GM18505 (cell line): ENCODE data around the gene GMPR.
A peak's percentile ranks its signal among the peaks of the same experiment; 100 is the strongest.

ENCODE experiments used
- ATAC-seq: cut with Tn5 transposase; IDR thresholded peaks from one replicate; pipeline ENCODE4 v1.9.1; 2021; ENCODE audit not compliant: unreplicated experiment
- POLR2A ChIP-seq: IDR thresholded peaks from 4 replicates; pipeline ENCODE4 v1.6.1; 2011; ENCODE audit warnings: borderline replicate concordance; ENCODE audit not compliant: insufficient read depth, insufficient read length; ENCODE audit errors: extremely low read depth

GMPR gene

DNA sequence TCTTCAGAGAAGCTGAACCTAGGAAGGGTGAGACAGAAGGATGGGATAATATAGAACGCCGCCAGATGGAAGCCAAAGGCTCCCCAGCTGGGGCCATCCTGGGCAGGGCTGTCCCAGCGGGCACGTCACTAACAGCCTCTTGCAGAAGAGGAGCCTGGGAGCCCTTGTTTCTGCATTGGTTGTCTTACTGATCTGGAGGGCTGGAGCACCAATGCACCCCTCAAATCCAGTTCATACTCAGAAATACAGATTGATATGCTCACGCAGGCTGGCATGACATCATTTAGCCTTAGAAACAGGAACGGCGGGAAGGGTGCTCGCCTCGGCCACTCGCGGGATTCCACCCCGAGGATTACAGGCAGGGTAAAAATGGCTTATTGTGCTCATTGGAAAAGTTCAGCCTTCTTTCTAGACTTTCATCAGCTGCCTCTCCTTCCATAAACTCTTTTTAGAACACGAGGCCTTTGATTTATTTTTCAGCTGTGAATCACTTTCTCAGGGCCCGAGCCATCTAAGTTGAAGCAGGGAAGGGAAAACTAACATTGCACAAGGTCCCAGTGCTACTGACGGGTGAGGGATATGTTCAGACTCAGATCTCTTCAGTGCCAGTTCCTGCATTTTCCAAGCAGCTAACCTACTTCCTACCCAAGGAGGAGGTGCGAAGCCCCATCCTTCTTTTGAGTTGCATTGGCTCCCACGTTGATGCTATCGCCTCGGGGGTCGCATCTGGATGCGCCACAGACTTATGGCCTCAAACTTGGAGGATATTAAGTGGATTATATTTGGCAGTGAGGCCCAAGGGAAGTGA lies 82.3 kb downstream of the GMPR start:
- TF ChIP-seq POLR2A: no peak
- no peak for ATAC-seq

DNA sequence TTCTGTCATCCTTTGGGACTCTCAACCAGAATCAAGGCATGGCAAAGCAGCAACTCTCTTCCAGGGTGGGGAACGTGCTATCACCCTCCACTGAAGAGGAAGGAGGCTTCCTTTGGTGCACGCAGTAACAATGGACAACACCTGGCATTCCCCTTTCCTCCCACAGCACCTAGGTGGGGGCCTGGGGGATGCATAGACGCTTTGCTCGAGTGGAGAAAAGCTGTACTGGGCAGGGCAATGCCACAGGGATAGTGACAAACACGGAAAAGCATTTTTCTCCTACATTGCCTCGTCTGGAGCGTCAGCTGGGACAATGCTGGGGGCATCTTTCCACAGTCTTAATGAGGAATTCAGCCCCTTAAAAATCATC lies 82.9 kb downstream of the GMPR start:
- TF ChIP-seq POLR2A: no peak
- ATAC-seq: no peak

DNA sequence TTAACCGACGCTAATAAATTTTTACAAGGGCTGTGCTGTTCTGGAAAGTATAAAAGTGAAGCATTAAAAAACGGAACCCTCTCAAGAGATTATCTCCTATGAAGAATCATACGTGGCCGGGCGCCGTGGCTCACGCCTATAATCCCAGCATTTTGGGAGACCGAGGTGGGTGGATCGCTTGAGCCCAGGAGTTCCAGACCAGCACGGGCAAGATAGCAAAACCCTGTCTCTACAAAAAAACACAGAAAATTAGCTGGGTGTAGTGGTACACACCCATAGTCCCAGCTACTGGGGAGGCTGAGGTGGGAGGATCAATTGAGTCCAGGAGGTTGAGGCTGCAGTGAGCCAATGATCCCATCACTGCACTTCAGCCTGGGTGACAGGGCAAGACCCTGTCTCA lies 83.4 kb downstream of the GMPR start:
- no peak for ATAC-seq
- TF ChIP-seq POLR2A: no peak

DNA sequence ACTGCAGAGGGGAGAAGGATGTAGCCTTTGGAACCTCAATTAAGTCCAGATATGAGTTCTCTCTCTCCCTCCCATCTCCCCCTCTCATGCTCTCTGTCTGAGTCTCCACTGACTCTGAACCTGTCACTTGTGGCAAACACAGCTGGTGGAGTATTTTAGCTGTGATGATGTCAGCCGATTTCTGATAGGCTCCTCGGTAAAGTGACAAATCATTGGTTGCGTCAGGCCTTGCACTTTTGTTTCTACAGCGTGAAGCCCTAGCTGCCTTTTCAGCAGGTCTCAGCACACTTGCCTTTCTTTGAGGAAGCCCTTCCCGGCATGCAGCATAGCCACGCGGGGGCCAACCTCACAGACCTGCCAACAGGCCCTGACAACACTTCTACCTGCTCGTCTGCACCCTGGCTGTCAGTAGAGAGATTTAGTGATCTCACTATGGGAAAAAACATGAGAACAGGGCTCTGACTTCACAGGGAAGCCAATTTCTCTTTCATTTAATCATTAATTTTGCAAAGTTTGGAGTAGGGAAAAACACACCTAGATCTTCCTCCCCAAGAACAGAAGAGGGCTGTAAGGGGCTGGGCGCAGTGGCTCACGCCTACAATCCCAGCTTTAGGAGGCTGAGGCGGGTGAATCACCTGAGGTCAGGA lies 84.4 kb downstream of the GMPR start:
- TF ChIP-seq POLR2A: peak; percentile 27
- peak; percentile 79 for ATAC-seq

DNA sequence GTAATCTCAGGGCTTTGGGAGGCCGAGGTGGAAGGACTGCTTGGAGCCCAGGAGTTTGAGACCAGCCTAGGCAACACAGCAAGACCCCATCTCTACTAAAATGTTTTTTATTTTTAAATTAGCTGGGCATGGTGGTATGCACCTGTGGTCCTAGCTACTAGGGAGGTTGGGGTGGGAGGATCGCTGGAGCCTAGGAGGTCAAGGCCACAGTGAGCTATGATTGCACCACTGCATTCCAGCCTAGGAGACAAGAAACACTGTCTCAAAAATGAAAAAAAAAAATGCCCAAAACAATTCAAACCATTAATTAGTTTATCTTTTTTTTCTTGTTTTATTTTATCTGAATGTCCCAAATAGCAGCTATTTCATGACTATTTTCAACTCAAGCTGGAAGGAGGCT lies 85.8 kb downstream of the GMPR start:
- no peak for ATAC-seq
- no peak for TF ChIP-seq POLR2A

DNA sequence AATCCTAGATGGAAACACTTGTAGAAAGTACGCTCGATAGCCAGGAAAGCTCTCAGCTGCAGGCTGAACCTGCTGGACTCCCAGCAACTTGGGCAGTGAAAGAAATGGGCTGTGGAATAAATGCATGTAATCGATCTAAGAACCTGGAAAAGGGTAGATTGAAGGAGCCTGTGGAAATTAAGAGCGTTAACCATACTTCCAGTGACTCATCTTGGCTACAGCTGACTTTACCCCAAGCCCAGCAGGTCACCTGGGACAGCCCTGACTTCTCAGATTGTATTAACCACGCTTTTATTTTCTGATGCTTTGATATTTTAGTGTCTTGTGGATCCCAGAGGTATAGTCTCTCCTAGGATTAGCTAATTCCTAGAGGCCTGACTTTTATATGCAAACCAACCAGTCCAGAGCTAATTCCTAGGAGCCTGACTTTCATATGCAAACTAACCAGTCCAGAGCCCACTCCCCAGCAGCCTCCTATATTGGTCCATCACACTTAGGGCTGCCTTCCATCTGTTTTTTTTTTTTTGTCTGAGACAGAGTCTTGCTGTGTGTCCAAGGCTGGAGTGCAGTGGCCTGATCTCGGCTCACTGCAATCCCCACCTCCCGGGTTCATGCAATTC lies 86.3 kb downstream of the GMPR start:
- no peak for ATAC-seq

DNA sequence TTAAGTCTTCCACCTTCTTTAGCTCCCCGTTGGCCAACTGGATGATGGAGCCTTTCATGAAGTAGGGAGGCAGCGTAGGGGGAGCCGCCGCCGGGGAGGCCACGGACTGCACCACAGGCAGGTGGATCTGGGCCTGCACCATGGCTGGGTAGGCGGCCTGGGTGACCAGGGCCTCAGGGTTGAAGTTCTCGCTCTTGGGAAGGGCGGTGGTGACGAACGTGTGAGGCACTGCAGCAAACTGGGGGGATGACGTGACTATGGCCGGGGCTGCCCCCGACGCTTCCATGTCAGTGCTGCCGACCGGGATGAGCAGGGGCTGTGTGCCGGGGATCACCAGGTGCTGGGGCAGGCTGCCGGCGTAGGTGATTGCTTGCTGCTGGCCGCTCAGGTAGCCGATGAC lies 88.1 kb downstream of the GMPR start:
- TF ChIP-seq POLR2A: no peak
- ATAC-seq: no peak

More for the DNA sequence above, 86.3 kb downstream of the GMPR start:
- TF ChIP-seq POLR2A: no peak

DNA sequence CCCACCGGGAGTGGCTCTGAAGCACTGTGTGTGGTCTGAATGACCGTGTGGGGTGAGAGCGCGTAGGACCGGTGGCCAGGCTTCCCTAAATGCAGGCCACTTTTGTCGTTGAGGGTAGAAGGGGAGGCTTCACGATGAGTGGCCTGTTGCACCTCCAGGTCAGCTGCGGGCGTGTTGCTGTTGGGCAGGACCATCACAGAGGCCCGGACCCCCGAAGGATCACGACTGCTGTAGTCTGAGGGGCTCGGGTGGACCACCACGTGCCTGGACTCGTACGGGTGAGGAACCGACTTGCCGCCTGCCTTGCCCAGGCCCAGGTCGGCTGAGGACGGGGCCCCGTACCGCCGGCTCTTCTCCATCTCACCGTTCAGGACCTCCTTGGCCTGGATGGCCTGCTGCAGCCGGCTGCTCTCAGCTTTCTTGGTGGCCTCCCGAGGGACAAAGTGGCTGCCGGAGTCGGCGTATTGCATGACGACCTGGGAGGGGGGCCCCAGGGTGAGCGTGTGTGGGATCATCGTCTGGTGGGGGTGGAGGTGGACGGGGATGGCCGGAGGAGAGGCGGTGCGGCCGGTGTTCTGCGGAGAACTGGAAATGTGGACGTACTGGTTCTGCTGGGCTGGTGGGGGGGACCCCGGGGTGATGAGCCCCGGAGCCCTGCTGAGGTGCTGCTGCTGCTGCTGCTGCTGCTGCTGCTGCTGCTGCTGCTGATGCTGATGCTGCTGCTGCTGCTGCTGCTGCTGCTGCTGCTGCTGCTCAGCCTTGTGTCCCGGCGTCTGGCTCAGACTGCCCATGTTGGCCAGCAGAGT lies 88.8 kb downstream of the GMPR start:
- no peak for ATAC-seq
- TF ChIP-seq POLR2A: no peak

DNA sequence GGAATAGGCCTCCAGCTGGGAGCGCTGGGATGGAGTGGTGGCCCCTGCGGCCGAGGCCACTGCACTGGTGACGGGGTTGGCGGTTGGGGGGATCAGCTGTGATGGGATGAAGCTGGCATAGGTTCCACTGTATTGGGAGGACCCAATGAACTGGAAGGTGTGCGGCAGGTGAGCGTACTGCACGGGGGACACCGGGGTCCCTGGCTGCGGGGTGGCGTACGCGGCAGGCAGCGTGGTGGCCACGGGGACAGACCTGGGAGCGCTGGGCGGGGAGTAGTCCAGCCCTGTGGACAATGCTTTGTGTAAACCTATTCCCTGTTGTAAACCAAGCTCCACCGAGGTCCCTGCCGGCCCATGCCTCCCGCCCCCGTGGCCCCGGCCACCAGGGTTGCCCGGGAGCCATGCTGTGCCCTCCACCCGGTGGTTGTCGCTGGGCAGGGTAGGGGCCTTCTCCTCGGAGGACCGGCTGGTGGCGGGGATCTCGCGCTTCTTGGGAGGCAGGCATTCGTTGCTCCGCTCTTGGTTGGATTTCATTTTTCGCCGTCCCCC lies 89.5 kb downstream of the GMPR start:
- ATAC-seq: no peak
- no peak for TF ChIP-seq POLR2A

DNA sequence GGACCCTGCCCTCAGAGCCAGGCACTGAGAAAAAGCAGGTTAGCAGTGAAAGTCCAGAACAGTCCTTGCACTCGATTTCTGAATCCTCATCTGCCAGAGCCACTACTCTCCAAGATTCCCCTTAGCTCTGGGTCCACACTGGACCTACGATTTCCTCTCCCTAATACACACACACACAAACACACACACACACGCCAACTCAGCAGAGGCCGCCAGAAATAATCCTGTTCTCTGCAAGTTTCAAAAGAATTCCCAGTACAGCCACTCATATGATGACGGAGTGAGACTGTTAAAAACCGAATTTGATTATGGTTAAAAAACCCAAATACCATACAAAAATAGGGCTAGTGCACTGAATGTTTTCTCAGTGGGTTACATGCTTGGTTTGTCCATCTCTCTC lies 90.8 kb downstream of the GMPR start:
- no peak for TF ChIP-seq POLR2A
- no peak for ATAC-seq

DNA sequence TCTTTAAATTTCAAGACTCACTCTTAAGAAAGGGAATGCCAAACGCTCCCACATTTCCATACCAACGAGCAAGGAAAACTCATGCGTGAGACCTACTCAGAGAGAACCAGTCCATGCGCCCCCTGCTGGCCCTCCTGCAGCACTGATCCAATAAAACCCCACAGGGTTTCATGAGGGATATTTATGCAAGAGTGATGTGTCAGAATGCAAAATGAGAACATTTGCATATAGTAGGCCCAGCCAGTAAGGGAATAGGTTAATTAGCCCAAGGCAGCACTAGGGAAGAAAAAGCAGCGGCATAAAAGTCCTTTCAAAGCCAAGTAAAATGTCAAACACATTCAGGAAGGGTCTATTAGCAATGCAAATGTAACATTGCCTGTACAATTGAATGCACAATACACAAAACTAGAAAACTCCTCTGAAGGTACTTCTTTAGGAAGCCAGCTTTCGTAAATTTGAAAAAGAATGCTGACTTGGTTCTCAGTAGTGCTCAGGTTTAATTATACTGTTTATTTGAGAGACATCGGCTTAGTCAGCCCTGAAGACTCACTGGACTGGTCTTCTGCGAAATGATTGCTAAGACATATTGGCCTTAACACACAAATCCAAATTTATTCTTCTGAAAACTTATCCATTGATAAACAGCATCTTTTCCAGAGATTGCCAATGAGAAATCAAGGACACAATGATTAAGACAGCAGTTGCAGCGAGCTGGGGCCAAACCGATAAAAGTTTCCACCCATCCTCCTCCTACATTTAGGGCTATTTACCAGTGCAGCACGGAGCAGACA lies 93.2 kb downstream of the GMPR start:
- ATAC-seq: no peak

DNA sequence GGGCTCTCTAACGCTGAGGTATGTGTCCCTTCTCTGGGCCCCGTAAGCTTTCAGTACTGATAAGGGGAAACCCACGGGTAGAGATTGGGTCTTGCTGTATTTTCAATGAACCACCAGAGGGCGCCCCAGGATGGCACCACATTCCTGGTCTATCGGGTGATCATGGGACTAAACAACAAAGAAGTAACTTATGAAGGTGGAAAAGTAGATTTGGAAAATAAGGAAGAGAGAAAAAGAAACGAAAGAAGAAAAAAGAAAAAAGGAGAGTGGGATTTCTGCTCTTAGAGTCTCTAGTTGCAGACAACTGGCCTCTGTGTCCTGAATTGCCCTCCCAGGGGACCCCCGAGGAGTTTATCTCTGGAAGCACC lies 93.8 kb downstream of the GMPR start:
- peak; percentile 84 for ATAC-seq

More for the DNA sequence above, 93.2 kb downstream of the GMPR start:
- TF ChIP-seq POLR2A: no peak

More for the DNA sequence above, 93.8 kb downstream of the GMPR start:
- TF ChIP-seq POLR2A: no peak
